Activated CD4-positive, alpha-beta T cell treated with anti-CD3 and anti-CD28 coated beads for 36 hours (primary cell): ENCODE measurements around the gene TAF7L. TPM values are rescaled to one million over a fixed set of nuclear protein-coding genes. Genes with fewer than 3 reads are reported as not detected.
A peak's percentile ranks its signal among the peaks of the same experiment; 100 is the strongest.

ENCODE experiments used
- ATAC-seq: fragments of 200-7000 bp; cut with Tn5 transposase; one replicate; pipeline ENCODE4 v1.10.0; 2021; ENCODE audit warnings: mild to moderate bottlenecking, moderate library complexity
- CTCF ChIA-PET: fragments of 350-600 bp; sonication (Branson Sonifier 250); formaldehyde crosslinking; loops from one replicate; lab custom pipeline; 2021; ENCODE audit warnings: antibody characterized with exemption; lab: Charles Lee
- POLR2A ChIA-PET: fragments of 350-600 bp; sonication (Branson Sonifier 250); formaldehyde crosslinking; loops from one replicate; lab custom pipeline; 2021; ENCODE audit warnings: antibody characterized with exemption, inconsistent platforms; lab: Charles Lee
- DNase-seq: peaks from one replicate; pipeline ENCODE4 v3.0.0-alpha.2; 2020
- H3K27ac Mint-ChIP-seq: one replicate; pipeline ENCODE4 v1.8.0; 2021; ENCODE audit warnings: mixed read lengths
- H3K27me3 Mint-ChIP-seq: one replicate; pipeline ENCODE4 v1.8.0; 2021; ENCODE audit warnings: mixed read lengths
- H3K36me3 Mint-ChIP-seq: one replicate; pipeline ENCODE4 v1.8.0; 2021; ENCODE audit warnings: low read depth, mixed read lengths
- H3K4me1 Mint-ChIP-seq: one replicate; pipeline ENCODE4 v1.8.0; 2021; ENCODE audit warnings: mixed read lengths
- H3K4me3 Mint-ChIP-seq: one replicate; pipeline ENCODE4 v1.8.0; 2021; ENCODE audit warnings: mild to moderate bottlenecking, moderate library complexity, mixed read lengths
- H3K9me3 Mint-ChIP-seq: one replicate; pipeline ENCODE4 v1.8.0; 2021; ENCODE audit warnings: low read depth, mixed read lengths
- intact Hi-C, 2 experiments: fragments of 100-400 bp; cut with DNase I in 1 of 2; cut with micrococcal nuclease in 1 of 2; formaldehyde crosslinking; loops; one replicate each; pipeline versions ENCODE4 v1.14.2 to v1.15.1; 2022 to 2024; cut with DNase I, micrococcal nuclease
- total RNA-seq, 2 experiments: library from RNA; stranded (reverse); gene quantifications; one replicate each; pipeline ENCODE4 v1.2.3, GENCODE V29; 2021

Gene TAF7L
- total RNA-seq, 2 experiments from 2014 or later, result not detected

GRCh38 chrX:101262590-101262989 lies 28.5 kb downstream of the TAF7L start:
- H3K9me3 Mint-ChIP-seq, result no peaks in the 10 kb centered on the region
- DNase-seq, result no peak
- no peak for ATAC-seq
- H3K27ac Mint-ChIP-seq, result no peak overlapping the region
- no peak overlapping the region for H3K4me3 Mint-ChIP-seq
- H3K4me1 Mint-ChIP-seq, result peaks cover 3% of the 10 kb centered on the region
- no peaks in the 10 kb centered on the region for H3K36me3 Mint-ChIP-seq
- ChIA-PET CTCF (interaction anchor here (0.5 kb wide), 1 partner anchor 249 kb away, joined by 3 read pairs; no protein-coding TSS in a partner anchor), POLR2A (no interaction called here)
- intact Hi-C loops, result no loop called here
- no peaks in the 10 kb centered on the region for H3K27me3 Mint-ChIP-seq

- POLR2A ChIA-PET, result no interaction called here
- Mint-ChIP-seq H3K27me3 (no peaks in the 10 kb centered on the region), H3K27ac (no peak overlapping the region), H3K36me3 (no peaks in the 10 kb centered on the region), H3K9me3 (no peaks in the 10 kb centered on the region), H3K4me3 (no peak overlapping the region), H3K4me1 (peaks cover 6% of the 10 kb centered on the region)
- CTCF ChIA-PET, result no interaction called here
- intact Hi-C loops, result no loop called here
- no peak for DNase-seq
- no peak for ATAC-seq
Measured at GRCh38 chrX:101260435-101260834, 30.7 kb downstream of the TAF7L start.

DNA sequence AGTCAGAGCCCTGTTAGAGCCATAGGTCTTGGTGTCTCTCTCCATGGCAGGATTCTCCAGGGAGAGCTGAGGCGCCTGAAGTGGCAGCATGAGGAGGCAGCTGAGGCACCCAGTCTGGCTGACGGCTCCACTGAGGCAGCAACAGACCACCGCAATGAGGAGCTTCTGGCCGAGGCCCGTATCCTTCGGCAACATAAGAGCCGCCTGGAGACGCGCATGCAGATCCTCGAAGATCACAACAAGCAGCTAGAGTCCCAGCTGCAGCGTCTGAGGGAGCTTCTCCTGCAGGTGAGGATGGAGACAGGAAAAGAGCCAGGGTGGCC lies 32.9 kb downstream of the TAF7L start:
- no peak overlapping the region for H3K4me3 Mint-ChIP-seq
- ATAC-seq, result no peak
- DNase-seq, result no peak
- no peaks in the 10 kb centered on the region for H3K36me3 Mint-ChIP-seq
- ChIA-PET POLR2A (no interaction called here), CTCF (no interaction called here)
- no peaks in the 10 kb centered on the region for H3K27me3 Mint-ChIP-seq
- no peaks in the 10 kb centered on the region for H3K9me3 Mint-ChIP-seq
- no peak overlapping the region for H3K27ac Mint-ChIP-seq
- intact Hi-C loops, result no loop called here
- peaks cover 6% of the 10 kb centered on the region for H3K4me1 Mint-ChIP-seq

- Mint-ChIP-seq H3K4me3 (no peak overlapping the region), H3K27ac (no peak overlapping the region), H3K27me3 (no peaks in the 10 kb centered on the region), H3K36me3 (no peaks in the 10 kb centered on the region), H3K9me3 (no peaks in the 10 kb centered on the region), H3K4me1 (peaks cover 6% of the 10 kb centered on the region)
- intact Hi-C loops, result no loop called here
- POLR2A ChIA-PET, result no interaction called here
- peak; percentile 19 for ATAC-seq
- CTCF ChIA-PET, result no interaction called here
- no peak for DNase-seq
Measured at GRCh38 chrX:101257448-101258258, 33.5 kb downstream of the TAF7L start.

DNA sequence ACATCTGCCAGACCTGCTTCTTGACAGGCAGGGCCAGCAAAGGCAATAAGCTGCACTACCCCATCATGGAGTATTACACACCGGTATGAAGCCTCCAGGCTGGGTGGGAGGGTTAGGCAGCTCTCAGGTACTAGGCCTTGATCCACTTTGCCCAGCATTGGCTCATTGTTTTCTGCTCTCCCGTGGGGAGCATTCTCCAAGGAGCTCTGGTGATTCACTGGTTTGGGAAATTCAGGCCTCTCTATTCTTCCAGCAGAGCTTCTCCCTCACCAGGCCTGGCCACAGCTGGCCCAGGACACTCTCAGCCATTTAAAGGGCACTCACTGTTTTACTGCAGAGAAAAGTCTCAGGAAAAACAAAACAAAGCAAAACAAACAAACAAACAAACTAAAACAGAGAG lies 38.5 kb downstream of the TAF7L start:
- intact Hi-C loops, result no loop called here
- CTCF ChIA-PET, result no interaction called here

GRCh38 chrX:101241531-101241930 lies 49.6 kb downstream of the TAF7L start:
- H3K9me3 Mint-ChIP-seq, result no peaks in the 10 kb centered on the region
- H3K4me1 Mint-ChIP-seq, result no peaks in the 10 kb centered on the region
- no peaks in the 10 kb centered on the region for H3K36me3 Mint-ChIP-seq
- CTCF ChIA-PET, result no interaction called here
- POLR2A ChIA-PET, result no interaction called here
- no peak overlapping the region for H3K27ac Mint-ChIP-seq
- H3K4me3 Mint-ChIP-seq, result no peak overlapping the region
- ATAC-seq, result no peak
- no peaks in the 10 kb centered on the region for H3K27me3 Mint-ChIP-seq
- no peak for DNase-seq
- intact Hi-C loops, result no loop called here

More for the DNA sequence above, 38.5 kb downstream of the TAF7L start:
- DNase-seq (no peak), ATAC-seq (no peak)
- POLR2A ChIA-PET, result interaction anchor here (0.6 kb wide), 1 partner anchor 166 kb away, joined by 6 read pairs; no protein-coding TSS in a partner anchor
- Mint-ChIP-seq H3K27me3 (no peaks in the 10 kb centered on the region), H3K4me1 (peaks cover 3% of the 10 kb centered on the region), H3K36me3 (no peaks in the 10 kb centered on the region), H3K27ac (no peak overlapping the region), H3K4me3 (no peak overlapping the region), H3K9me3 (no peaks in the 10 kb centered on the region)

- no peaks in the 10 kb centered on the region for H3K36me3 Mint-ChIP-seq
- ATAC-seq (no peak), DNase-seq (no peak)
- H3K27me3 Mint-ChIP-seq, result no peaks in the 10 kb centered on the region
- no peaks in the 10 kb centered on the region for H3K9me3 Mint-ChIP-seq
- intact Hi-C loops, result no loop called here
- ChIA-PET CTCF (interaction anchor here (0.6 kb wide), 1 partner anchor 564 kb away, joined by 4 read pairs; no protein-coding TSS in a partner anchor), POLR2A (no interaction called here)
- no peak overlapping the region for H3K27ac Mint-ChIP-seq
- no peak overlapping the region for H3K4me3 Mint-ChIP-seq
- no peaks in the 10 kb centered on the region for H3K4me1 Mint-ChIP-seq
Measured at GRCh38 chrX:101237041-101237440, 54.1 kb downstream of the TAF7L start.

DNA sequence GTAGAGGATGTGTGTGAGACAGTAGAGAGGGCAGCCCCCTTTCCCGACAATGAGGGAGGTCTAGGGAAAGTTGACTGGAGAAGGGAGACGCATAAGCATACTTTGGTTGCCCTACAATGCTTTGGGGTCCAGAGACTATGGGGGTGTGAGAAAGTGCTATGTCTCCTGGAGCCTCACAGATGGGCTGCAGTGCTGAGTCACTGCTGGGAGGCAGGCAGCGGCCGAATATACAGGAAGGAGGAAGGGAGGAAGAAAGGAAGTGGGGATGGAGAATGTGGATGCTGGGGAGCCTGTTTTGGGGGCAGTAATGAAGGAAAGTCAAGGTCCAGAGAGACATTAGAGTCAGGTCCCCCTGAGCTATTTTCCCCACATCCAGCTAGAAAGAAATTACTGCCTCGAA lies 58.8 kb downstream of the TAF7L start:
- H3K27me3 Mint-ChIP-seq, result no peaks in the 10 kb centered on the region
- no peaks in the 10 kb centered on the region for H3K36me3 Mint-ChIP-seq
- H3K27ac Mint-ChIP-seq, result no peak overlapping the region
- ATAC-seq, result no peak
- H3K4me3 Mint-ChIP-seq, result no peak overlapping the region
- no peaks in the 10 kb centered on the region for H3K9me3 Mint-ChIP-seq
- no peak for DNase-seq
- intact Hi-C loops, result no loop called here
- ChIA-PET CTCF (no interaction called here), POLR2A (no interaction called here)
- H3K4me1 Mint-ChIP-seq, result no peaks in the 10 kb centered on the region

DNA sequence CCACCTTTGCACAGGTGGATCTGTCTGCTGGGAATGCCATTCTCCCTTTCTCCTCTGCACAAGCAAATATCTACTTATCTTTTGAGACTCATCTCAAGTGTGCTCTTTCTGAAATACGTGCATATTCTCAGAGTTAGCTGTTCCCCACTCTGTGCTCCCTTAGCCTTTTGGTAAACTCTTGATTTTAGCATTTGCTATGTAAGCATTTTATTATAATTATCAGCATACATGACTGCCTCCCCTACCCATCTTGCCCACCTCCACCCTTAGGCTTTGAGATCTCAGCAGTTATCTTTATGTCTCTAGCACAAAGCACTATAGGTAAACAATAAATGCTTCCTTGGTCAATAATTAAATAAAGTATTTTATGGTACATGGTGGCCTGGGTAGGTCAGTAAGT lies 60.1 kb downstream of the TAF7L start:
- Mint-ChIP-seq H3K27ac (no peak overlapping the region), H3K27me3 (no peaks in the 10 kb centered on the region), H3K4me1 (no peaks in the 10 kb centered on the region), H3K9me3 (no peaks in the 10 kb centered on the region), H3K4me3 (no peak overlapping the region), H3K36me3 (no peaks in the 10 kb centered on the region)
- DNase-seq, result no peak
- POLR2A ChIA-PET, result no interaction called here
- no peak for ATAC-seq
- intact Hi-C loops, result no loop called here
- CTCF ChIA-PET, result no interaction called here

DNA sequence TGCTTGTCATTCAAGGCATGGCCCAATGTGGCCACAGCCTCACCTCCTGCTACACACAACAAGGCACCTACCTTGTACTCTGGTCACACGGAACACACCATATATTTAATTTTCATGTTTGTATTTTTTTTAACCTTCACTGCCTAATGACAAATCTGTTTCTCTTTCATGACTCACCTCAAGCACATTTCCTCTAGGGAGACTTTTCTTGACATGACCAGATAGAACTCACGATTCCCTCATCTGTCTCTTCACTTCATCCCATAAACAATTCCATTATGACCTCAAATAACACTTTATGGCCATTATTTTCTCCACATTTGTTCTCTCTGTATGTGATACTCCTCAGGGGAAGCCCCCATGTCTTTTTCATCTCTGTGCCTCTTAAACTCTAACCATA lies 60.5 kb downstream of the TAF7L start:
- no peak for ATAC-seq
- DNase-seq, result no peak
- no peak overlapping the region for H3K27ac Mint-ChIP-seq
- H3K4me1 Mint-ChIP-seq, result no peaks in the 10 kb centered on the region
- intact Hi-C loops, result no loop called here
- no peaks in the 10 kb centered on the region for H3K36me3 Mint-ChIP-seq
- ChIA-PET CTCF (no interaction called here), POLR2A (no interaction called here)
- H3K9me3 Mint-ChIP-seq, result no peaks in the 10 kb centered on the region
- H3K27me3 Mint-ChIP-seq, result no peaks in the 10 kb centered on the region
- H3K4me3 Mint-ChIP-seq, result no peak overlapping the region

GRCh38 chrX:101229170-101229569 lies 62.0 kb downstream of the TAF7L start:
- POLR2A ChIA-PET, result interaction anchor here (0.6 kb wide), 1 partner anchor 9 kb away, joined by 3 read pairs; no protein-coding TSS in a partner anchor
- Mint-ChIP-seq H3K4me1 (no peaks in the 10 kb centered on the region), H3K36me3 (no peaks in the 10 kb centered on the region), H3K9me3 (no peaks in the 10 kb centered on the region), H3K27ac (no peak overlapping the region), H3K4me3 (no peak overlapping the region), H3K27me3 (no peaks in the 10 kb centered on the region)
- DNase-seq (no peak), ATAC-seq (no peak)
- CTCF ChIA-PET, result no interaction called here
- intact Hi-C loops, result no loop called here

- DNase-seq (no peak), ATAC-seq (no peak)
- Mint-ChIP-seq H3K27ac (no peak overlapping the region), H3K4me1 (peaks cover 10% of the 10 kb centered on the region), H3K36me3 (no peaks in the 10 kb centered on the region), H3K9me3 (no peaks in the 10 kb centered on the region), H3K4me3 (no peak overlapping the region), H3K27me3 (no peaks in the 10 kb centered on the region)
- CTCF ChIA-PET, result interaction anchor here (0.5 kb wide), 1 partner anchor 204 kb away, joined by 3 read pairs; no protein-coding TSS in a partner anchor
- POLR2A ChIA-PET, result no interaction called here
- intact Hi-C loops, result no loop called here
Measured at GRCh38 chrX:101223226-101223625, 67.9 kb downstream of the TAF7L start.
